ENCODE data around the gene SMG7.

Gene SMG7

GRCh38 chr1:183484851-183485250 is 12.6 kb downstream of the SMG7 start (continued):
- TF ChIP-seq ZNF423 (tag by site-specific recombination; IDR thresholded peaks at IDR 0.05), result no peak
- no peak for TF ChIP-seq ZNF302 (tag by site-specific recombination; IDR thresholded peaks at IDR 0.05; ENCODE audit: low read depth)
- TF ChIP-seq ZNF10 (tag by site-specific recombination; IDR thresholded peaks at IDR 0.05), result no peak
- TF ChIP-seq ZNF274 (IDR thresholded peaks at IDR 0.05; ENCODE audit: low read length), result no peak
- no peak for TF ChIP-seq ZNF274 (tag by site-specific recombination; IDR thresholded peaks at IDR 0.05; ENCODE audit: borderline replicate concordance)
- TF ChIP-seq ZNF585B (tag by site-specific recombination; IDR thresholded peaks at IDR 0.05), result no peak
- no peak for TF ChIP-seq ZNF292 (tag by site-specific recombination; IDR thresholded peaks at IDR 0.05; ENCODE audit: borderline replicate concordance, low read depth)
- TF ChIP-seq OVOL3 (tag by site-specific recombination; IDR thresholded peaks at IDR 0.05), result no peak

GRCh38 chr1:183487674-183488442 is 15.6 kb downstream of the SMG7 start:
- ChIA-PET POLR2A (no interaction called here), CTCF (no interaction called here)
- no peak for TF ChIP-seq ZBTB44 (tag by site-specific recombination; IDR thresholded peaks at IDR 0.05)
- no peak for TF ChIP-seq ZNF544 (tag by site-specific recombination; IDR thresholded peaks at IDR 0.05)
- no peak for TF ChIP-seq ZSCAN23 (tag by site-specific recombination; IDR thresholded peaks at IDR 0.05)
- TF ChIP-seq ZBTB20 (tag by site-specific recombination; IDR thresholded peaks at IDR 0.05), result no peak
- no peak for TF ChIP-seq ZNF792 (tag by site-specific recombination; IDR thresholded peaks at IDR 0.05)
- no peak for TF ChIP-seq ZNF658 (tag by site-specific recombination; IDR thresholded peaks at IDR 0.05)
- no peak for TF ChIP-seq BCL11A (tag by site-specific recombination; IDR thresholded peaks at IDR 0.05; ENCODE audit: low read depth)
- TF ChIP-seq PRDM6 (tag by site-specific recombination; IDR thresholded peaks at IDR 0.05), result no peak
- no peak for TF ChIP-seq ZSCAN4 (tag by site-specific recombination; IDR thresholded peaks at IDR 0.05)
- no peak for TF ChIP-seq ZNF324 (tag by site-specific recombination; IDR thresholded peaks at IDR 0.05)
- TF ChIP-seq ZNF37A (tag by site-specific recombination; IDR thresholded peaks at IDR 0.05), result no peak
- TF ChIP-seq ZNF223 (tag by site-specific recombination; IDR thresholded peaks at IDR 0.05), result no peak
- TF ChIP-seq REPIN1 (tag by site-specific recombination; IDR thresholded peaks at IDR 0.05; ENCODE audit: low read depth), result no peak
- TF ChIP-seq ZBTB1 (tag by site-specific recombination; IDR thresholded peaks at IDR 0.05), result no peak
- TF ChIP-seq ZNF24 (tag by site-specific recombination; IDR thresholded peaks at IDR 0.05), result no peak
- TF ChIP-seq ZBTB48 (tag by site-specific recombination; IDR thresholded peaks at IDR 0.05), result no peak
- TF ChIP-seq GLIS2 (tag by site-specific recombination; IDR thresholded peaks at IDR 0.05), result no peak
- no peak for TF ChIP-seq ZNF174 (tag by site-specific recombination; IDR thresholded peaks at IDR 0.05)
- TF ChIP-seq ZNF10 (tag by site-specific recombination; IDR thresholded peaks at IDR 0.05), result no peak
- no peak for TF ChIP-seq SCRT1 (tag by site-specific recombination; IDR thresholded peaks at IDR 0.05; ENCODE audit: borderline replicate concordance)

More at GRCh38 chr1:183487674-183488442, 15.6 kb downstream of the SMG7 start:
- H3K36me3 ChIP-seq (ENCODE audit: control insufficient read depth in 2 of 2, insufficient read depth in 1 of 2, low read length in 2 of 2), result no peaks in the 10 kb centered on the region
- H3K4me1 ChIP-seq (ENCODE audit: control insufficient read depth, insufficient read depth, low read length), result peaks cover 4% of the 10 kb centered on the region; the same call in 1 of the 2 replicates
- no peak overlapping the region for H3K4me3 ChIP-seq (ENCODE audit: low read depth, low read length)
- no peak overlapping the region for H3K27ac ChIP-seq (ENCODE audit: extremely low read depth, low read depth, low read length)
- H3K9me3 ChIP-seq (ENCODE audit: control insufficient read depth, insufficient read depth, low read depth, low read length), result no peaks in the 10 kb centered on the region

Measured in HEK293 (cell line).